Spleen (tissue), 7 donors: Measurements from ENCODE around the gene SLC45A1.

ENCODE experiments used
- POLR2A ChIP-seq, 3 donors: fragments of 450-650 bp; IDR thresholded peaks; one replicate each; pipeline ENCODE4 v1.5.1; 2017; ENCODE audit warnings: antibody characterized with exemption in 3 of 3, mild to moderate bottlenecking in 1 of 3
- TF ChIP-seq, protein P1 (sequence below), 11 experiments: fragments of 200-600 bp in 7 of 11; fragments of 450-650 bp in 4 of 11; sonication (generic) in 4 of 11; IDR thresholded peaks in 8 of 11; conservative IDR thresholded peaks in 3 of 11; 1 replicate in 7 of 11; 2 replicates in 4 of 11; pipeline versions ENCODE4 v1.4.0 to v1.8.0; 2016 to 2021; ENCODE audit warnings: antibody characterized with exemption in 11 of 11, inconsistent platforms in 4 of 11, mild to moderate bottlenecking in 1 of 11
- donor health status: DM: no; HTN: no; CAD: no; lungs with moderate emphysema.
- donor health status: DM: no; HTN: no; CAD: no.
- donor health status: DM: no; HTN: no; CAD: no.

DNA sequence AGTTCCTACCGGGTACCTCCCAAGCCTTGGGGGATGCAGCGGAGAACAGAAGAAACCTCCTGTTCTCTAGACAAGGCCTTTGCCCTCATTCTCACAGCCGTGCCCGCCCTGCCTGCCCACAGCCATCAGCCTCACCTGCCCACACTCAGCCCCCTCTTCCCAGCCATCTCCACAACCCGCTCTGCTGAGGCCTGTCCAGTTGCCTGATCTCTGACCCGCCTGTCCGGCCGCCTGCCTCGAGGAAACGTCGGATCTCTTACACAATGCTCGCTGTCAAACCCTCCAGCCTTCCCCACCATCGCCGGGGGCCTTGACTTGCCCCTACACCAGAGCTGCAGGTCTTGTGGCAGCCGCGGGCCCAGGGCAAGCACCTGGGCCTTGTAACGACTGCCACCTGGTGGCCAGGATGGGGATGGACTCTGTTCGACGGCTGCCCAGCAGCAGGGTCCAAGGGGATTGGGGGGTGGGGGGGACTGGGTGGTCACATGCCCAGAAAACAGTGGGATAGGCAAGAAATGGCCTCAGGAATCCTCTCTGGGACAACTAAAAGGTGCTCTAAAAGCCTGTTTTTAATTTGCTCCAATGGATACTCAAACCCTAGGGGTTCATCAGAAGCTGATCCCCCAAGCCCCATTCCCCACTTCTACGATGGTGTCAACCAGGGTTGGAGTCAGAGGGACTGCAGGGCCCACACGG, 31.0 kb downstream of the SLC45A1 start:
- TF ChIP-seq, protein P1, sequence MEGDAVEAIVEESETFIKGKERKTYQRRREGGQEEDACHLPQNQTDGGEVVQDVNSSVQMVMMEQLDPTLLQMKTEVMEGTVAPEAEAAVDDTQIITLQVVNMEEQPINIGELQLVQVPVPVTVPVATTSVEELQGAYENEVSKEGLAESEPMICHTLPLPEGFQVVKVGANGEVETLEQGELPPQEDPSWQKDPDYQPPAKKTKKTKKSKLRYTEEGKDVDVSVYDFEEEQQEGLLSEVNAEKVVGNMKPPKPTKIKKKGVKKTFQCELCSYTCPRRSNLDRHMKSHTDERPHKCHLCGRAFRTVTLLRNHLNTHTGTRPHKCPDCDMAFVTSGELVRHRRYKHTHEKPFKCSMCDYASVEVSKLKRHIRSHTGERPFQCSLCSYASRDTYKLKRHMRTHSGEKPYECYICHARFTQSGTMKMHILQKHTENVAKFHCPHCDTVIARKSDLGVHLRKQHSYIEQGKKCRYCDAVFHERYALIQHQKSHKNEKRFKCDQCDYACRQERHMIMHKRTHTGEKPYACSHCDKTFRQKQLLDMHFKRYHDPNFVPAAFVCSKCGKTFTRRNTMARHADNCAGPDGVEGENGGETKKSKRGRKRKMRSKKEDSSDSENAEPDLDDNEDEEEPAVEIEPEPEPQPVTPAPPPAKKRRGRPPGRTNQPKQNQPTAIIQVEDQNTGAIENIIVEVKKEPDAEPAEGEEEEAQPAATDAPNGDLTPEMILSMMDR (IDR thresholded peaks at IDR 0.05 in 8 of 11, conservative IDR thresholded peaks at IDR 0.05 in 3 of 11): peak; percentile 72 to 92 (median 82)
- no peak for TF ChIP-seq POLR2A (IDR thresholded peaks at IDR 0.05)
